GM23248 (cell line): ENCODE results near the gene WNT16.

ENCODE experiments used
- EZH2 ChIP-seq: fragments of 200-600 bp; sonication (generic); IDR thresholded peaks from 2 replicates; pipeline ENCODE4 v1.6.1; 2018; ENCODE audit warnings: antibody characterized with exemption, mild to moderate bottlenecking; ENCODE audit not compliant: insufficient read depth, poor library complexity, severe bottlenecking
- EZH2phosphoT487 ChIP-seq: fragments of 200-600 bp; sonication (generic); IDR thresholded peaks from 2 replicates; pipeline ENCODE4 v1.6.1; 2018; ENCODE audit warnings: antibody characterized with exemption, moderate library complexity, mild to moderate bottlenecking, low read depth; ENCODE audit not compliant: insufficient read depth

- TF ChIP-seq EZH2: no peak
- no peak for TF ChIP-seq EZH2phosphoT487
Measured at GRCh38 chr7:121390109-121390508, 61.3 kb downstream of the WNT16 start.
